ENCODE results near the gene DDHD1. TPM values are rescaled to one million over a fixed set of nuclear protein-coding genes. Genes with fewer than 3 reads are reported as not detected.
"Not testable (repeated sequence)": the region's sequence is repeated elsewhere in the genome, so short reads cannot be mapped to it uniquely, and the experiment has no call there.

Gene DDHD1
- total RNA-seq, 4 donors from 2014 or later = 4.4 to 10.1 (median 6.8) TPM

- no peak overlapping the region for H3K27ac ChIP-seq
- no peaks in the 10 kb centered on the region for H3K4me1 ChIP-seq
- no peaks in the 10 kb centered on the region for H3K27me3 ChIP-seq
- DNase-seq = no peak
- intact Hi-C loops (cut with DNase I; ENCODE audit: low total_unique reads) = no loop called here
- in situ Hi-C loops (cut with MboI; ENCODE audit: low sequenced_read_pairs in 4 of 4) = no loop called here
- H3K4me3 ChIP-seq = no peak overlapping the region
- H3K9me3 ChIP-seq = no peaks in the 10 kb centered on the region
- no peak for ATAC-seq
- TF ChIP-seq POLR2A (IDR thresholded peaks at IDR 0.05) = no peak
- TF ChIP-seq CTCF (IDR thresholded peaks at IDR 0.05 in 4 of 5, conservative IDR thresholded peaks at IDR 0.05 in 1 of 5) = no peak
- no peaks in the 10 kb centered on the region for H3K36me3 ChIP-seq
Observed at GRCh38 chr14:53190938-53191337, 37.8 kb upstream of the DDHD1 start.

DNA sequence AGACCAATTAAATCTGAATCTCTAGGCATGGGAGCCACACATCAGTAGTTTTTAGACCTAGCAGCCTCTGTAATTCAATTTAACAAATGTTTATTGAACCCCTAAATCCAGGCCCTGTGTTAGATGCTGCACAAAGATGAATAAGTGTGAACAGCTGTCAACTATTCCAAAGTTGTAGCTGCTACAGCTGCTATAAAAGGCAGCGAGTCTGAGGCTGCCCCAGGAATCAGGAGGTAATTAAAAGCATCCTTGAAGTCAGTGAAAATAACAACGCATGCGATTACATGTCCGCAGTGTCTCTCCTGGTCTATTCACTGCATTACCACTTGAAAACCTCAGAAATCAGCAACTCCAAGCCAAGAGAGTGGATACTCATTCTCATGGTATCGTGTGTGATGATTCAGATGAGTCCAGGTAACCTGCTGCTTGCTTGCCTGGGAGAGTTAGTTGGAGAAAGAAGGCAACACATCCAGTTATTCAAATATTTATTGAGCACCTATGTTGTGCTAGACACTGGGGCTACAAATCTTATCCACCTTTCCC lies 34.9 kb upstream of the DDHD1 start:
- intact Hi-C loops (cut with DNase I; ENCODE audit: low total_unique reads) (no loop called here), in situ Hi-C loops (cut with MboI; ENCODE audit: low sequenced_read_pairs in 4 of 4) (no loop called here)
- Histone ChIP-seq H3K4me1 (no peaks in the 10 kb centered on the region), H3K36me3 (no peaks in the 10 kb centered on the region), H3K4me3 (no peak overlapping the region), H3K27ac (no peak overlapping the region), H3K9me3 (no peaks in the 10 kb centered on the region), H3K27me3 (no peaks in the 10 kb centered on the region)
- ATAC-seq = no peak
- TF ChIP-seq POLR2A (IDR thresholded peaks at IDR 0.05) (no peak), CTCF (IDR thresholded peaks at IDR 0.05 in 4 of 5, conservative IDR thresholded peaks at IDR 0.05 in 1 of 5) (no peak)
- DNase-seq = no peak

GRCh38 chr14:53186532-53186931 lies 33.4 kb upstream of the DDHD1 start:
- intact Hi-C loops (cut with DNase I; ENCODE audit: low total_unique reads) (no loop called here), in situ Hi-C loops (cut with MboI; ENCODE audit: low sequenced_read_pairs in 4 of 4) (no loop called here)
- DNase-seq = no peak
- Histone ChIP-seq H3K9me3 (no peaks in the 10 kb centered on the region), H3K36me3 (no peaks in the 10 kb centered on the region), H3K4me1 (no peaks in the 10 kb centered on the region), H3K27ac (no peak overlapping the region), H3K27me3 (no peaks in the 10 kb centered on the region), H3K4me3 (no peak overlapping the region)
- TF ChIP-seq CTCF (IDR thresholded peaks at IDR 0.05 in 4 of 5, conservative IDR thresholded peaks at IDR 0.05 in 1 of 5) = no peak
- no peak for ATAC-seq

DNA sequence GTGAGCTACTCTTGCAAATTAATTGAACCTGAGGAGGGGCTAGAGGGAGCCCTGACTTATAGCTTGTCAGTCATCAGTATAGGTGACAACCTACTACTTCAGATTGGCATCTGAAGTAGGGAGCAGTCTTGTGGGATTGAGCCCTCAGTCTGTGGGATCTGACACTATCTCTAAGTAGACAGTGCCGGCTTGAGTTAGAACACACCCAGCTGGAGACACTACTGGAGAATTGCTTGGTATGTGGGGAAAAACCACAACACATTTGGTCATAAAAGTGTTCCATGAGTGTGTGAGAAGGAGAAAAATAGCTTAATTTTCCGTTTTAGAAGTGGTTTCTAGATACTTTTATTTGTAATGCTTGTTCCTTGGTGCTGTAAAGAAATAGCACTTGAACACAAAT lies 30.5 kb upstream of the DDHD1 start:
- ATAC-seq (no peak), DNase-seq (no peak)
- Histone ChIP-seq H3K36me3 (no peaks in the 10 kb centered on the region), H3K4me3 (no peak overlapping the region), H3K9me3 (no peaks in the 10 kb centered on the region), H3K27me3 (no peaks in the 10 kb centered on the region), H3K27ac (no peak overlapping the region), H3K4me1 (no peaks in the 10 kb centered on the region)
- intact Hi-C loops (cut with DNase I; ENCODE audit: low total_unique reads) (no loop called here), in situ Hi-C loops (cut with MboI; ENCODE audit: low sequenced_read_pairs in 4 of 4) (no loop called here)
- TF ChIP-seq POLR2A (IDR thresholded peaks at IDR 0.05) = no peak
- no peak for TF ChIP-seq CTCF (IDR thresholded peaks at IDR 0.05 in 4 of 5, conservative IDR thresholded peaks at IDR 0.05 in 1 of 5)

GRCh38 chr14:53183056-53183455 lies 29.9 kb upstream of the DDHD1 start:
- H3K36me3 ChIP-seq = no peaks in the 10 kb centered on the region

GRCh38 chr14:53181463-53182081 lies 28.4 kb upstream of the DDHD1 start:
- H3K27ac ChIP-seq; H3K27me3 ChIP-seq; H3K36me3 ChIP-seq; H3K4me3 ChIP-seq; ATAC-seq; intact Hi-C loops (cut with DNase I; ENCODE audit: low total_unique reads); H3K9me3 ChIP-seq; H3K4me1 ChIP-seq; in situ Hi-C loops (cut with MboI; ENCODE audit: low sequenced_read_pairs in 4 of 4); DNase-seq: not testable (repeated sequence)

More at GRCh38 chr14:53183056-53183455, 29.9 kb upstream of the DDHD1 start:
- DNase-seq (no peak), ATAC-seq (no peak)
- intact Hi-C loops (cut with DNase I; ENCODE audit: low total_unique reads) (no loop called here), in situ Hi-C loops (cut with MboI; ENCODE audit: low sequenced_read_pairs in 4 of 4) (no loop called here)
- Histone ChIP-seq H3K4me3 (no peak overlapping the region), H3K27me3 (no peaks in the 10 kb centered on the region), H3K9me3 (no peaks in the 10 kb centered on the region), H3K27ac (no peak overlapping the region), H3K4me1 (no peaks in the 10 kb centered on the region)
- TF ChIP-seq CTCF (IDR thresholded peaks at IDR 0.05 in 4 of 5, conservative IDR thresholded peaks at IDR 0.05 in 1 of 5) (no peak), POLR2A (IDR thresholded peaks at IDR 0.05) (no peak)
